Left hindlimb (tissue), 1 donor: ENCODE results near the gene ZNF576.
"Not testable (repeated sequence)": the region's sequence is repeated elsewhere in the genome, so short reads cannot be mapped to it uniquely, and the experiment has no call there.

ENCODE experiments used
- DNase-seq: peaks from one replicate; pipeline ENCODE4 v3.0.0-alpha.2; 2018

Gene ZNF576

GRCh38 chr19:43600326-43600725, 3.9 kb downstream of the ZNF576 start:
- not testable (repeated sequence) for DNase-seq

- no peak for DNase-seq
Observed at GRCh38 chr19:43605875-43606568, 9.6 kb downstream of the ZNF576 start.

- DNase-seq: no peak
Observed at GRCh38 chr19:43606569-43607229, 10.3 kb downstream of the ZNF576 start.

GRCh38 chr19:43607238-43608205, 11.1 kb downstream of the ZNF576 start:
- no peak for DNase-seq

- DNase-seq: no peak
Observed at GRCh38 chr19:43609872-43610271, 13.5 kb downstream of the ZNF576 start.

GRCh38 chr19:43610493-43610892, 14.1 kb downstream of the ZNF576 start:
- DNase-seq: no peak

- no peak for DNase-seq
Observed at GRCh38 chr19:43611788-43612187, 15.4 kb downstream of the ZNF576 start, which contains the start of gene SRRM5. Gene SRRM5 (plus strand): TSS chr19:43612088. CDS start chr19:43612122, 34 bp downstream.

GRCh38 chr19:43612374-43612773, 16.0 kb downstream of the ZNF576 start:
- DNase-seq: no peak

- no peak for DNase-seq
Observed at GRCh38 chr19:43616306-43616705, 19.9 kb downstream of the ZNF576 start.

GRCh38 chr19:43616954-43617353, 20.6 kb downstream of the ZNF576 start:
- DNase-seq: no peak

- no peak for DNase-seq
Observed at GRCh38 chr19:43618921-43619261, 22.5 kb downstream of the ZNF576 start.

GRCh38 chr19:43619262-43620060, 23.1 kb downstream of the ZNF576 start, which contains the start of gene ZNF428:
Gene ZNF428 (minus strand): TSS chr19:43619629. CDS start chr19:43614304, 5,325 bp downstream.
- peak; percentile 92 for DNase-seq

GRCh38 chr19:43620061-43621001, 23.9 kb downstream of the ZNF576 start:
- no peak for DNase-seq

- no peak for DNase-seq
Observed at GRCh38 chr19:43622070-43622469, 25.7 kb downstream of the ZNF576 start.

GRCh38 chr19:43622956-43623355, 26.6 kb downstream of the ZNF576 start:
- no peak for DNase-seq

GRCh38 chr19:43623889-43624670, 27.7 kb downstream of the ZNF576 start:
- no peak for DNase-seq

- no peak for DNase-seq
Observed at GRCh38 chr19:43624933-43625332, 28.5 kb downstream of the ZNF576 start.

GRCh38 chr19:43625918-43626579, 29.7 kb downstream of the ZNF576 start:
- DNase-seq: no peak

- DNase-seq: no peak
Observed at GRCh38 chr19:43626838-43627237, 30.4 kb downstream of the ZNF576 start.
